Embryonic facial prominence (tissue), 1 donor: ENCODE measurements around the gene HYDIN.
"Not testable (repeated sequence)": the region's sequence is repeated elsewhere in the genome, so short reads cannot be mapped to it uniquely, and the experiment has no call there.

Experiments
- DNase-seq: peaks from one replicate; pipeline ENCODE4 v3.0.0-alpha.2; 2016; ENCODE audit errors: extremely low spot score

HYDIN gene

GRCh38 chr16:71225145-71225544, 5.4 kb downstream of the HYDIN start:
- no peak for DNase-seq

GRCh38 chr16:71218306-71218963, 12.1 kb downstream of the HYDIN start:
- no peak for DNase-seq

GRCh38 chr16:71217506-71217905, 13.0 kb downstream of the HYDIN start:
- no peak for DNase-seq

GRCh38 chr16:71216714-71217113, 13.8 kb downstream of the HYDIN start:
- DNase-seq: no peak

- no peak for DNase-seq
These were observed 15.7 kb downstream of the HYDIN start for GRCh38 chr16:71214746-71215381.

GRCh38 chr16:71205482-71206131, 24.9 kb downstream of the HYDIN start:
- no peak for DNase-seq

GRCh38 chr16:71203631-71204030, 26.9 kb downstream of the HYDIN start:
- DNase-seq: no peak

GRCh38 chr16:71201556-71201955, 29.0 kb downstream of the HYDIN start:
- no peak for DNase-seq

- no peak for DNase-seq
These were observed 29.5 kb downstream of the HYDIN start for GRCh38 chr16:71201054-71201453.

GRCh38 chr16:71198408-71198807, 32.1 kb downstream of the HYDIN start:
- no peak for DNase-seq

- DNase-seq: no peak
These were observed 38.1 kb downstream of the HYDIN start for GRCh38 chr16:71192387-71192786.

GRCh38 chr16:71188956-71189712, 41.4 kb downstream of the HYDIN start:
- DNase-seq: no peak

- no peak for DNase-seq
These were observed 45.2 kb downstream of the HYDIN start for GRCh38 chr16:71185347-71185746.

- DNase-seq: no peak
These were observed 51.0 kb downstream of the HYDIN start for GRCh38 chr16:71179569-71179968.

- no peak for DNase-seq
These were observed 57.9 kb downstream of the HYDIN start for GRCh38 chr16:71172481-71173207.

- DNase-seq: not testable (repeated sequence)
These were observed 69.5 kb downstream of the HYDIN start for GRCh38 chr16:71161007-71161406.

GRCh38 chr16:71157278-71157677, 73.2 kb downstream of the HYDIN start:
- DNase-seq: not testable (repeated sequence)

GRCh38 chr16:71153329-71153728, 77.2 kb downstream of the HYDIN start:
- DNase-seq: not testable (repeated sequence)

- not testable (repeated sequence) for DNase-seq
These were observed 78.9 kb downstream of the HYDIN start for GRCh38 chr16:71151654-71152053.

- DNase-seq: not testable (repeated sequence)
These were observed 87.3 kb downstream of the HYDIN start for GRCh38 chr16:71143246-71143645.

- not testable (repeated sequence) for DNase-seq
These were observed 120.0 kb downstream of the HYDIN start for GRCh38 chr16:71110565-71110964.
